GM18870 (cell line): ENCODE results near the gene IFNA21.
A peak's percentile ranks its signal among the peaks of the same experiment; 100 is the strongest.
"Not testable (repeated sequence)": the region's sequence is repeated elsewhere in the genome, so short reads cannot be mapped to it uniquely, and the experiment has no call there.

Experiments used
- ATAC-seq: cut with Tn5 transposase; IDR thresholded peaks from one replicate; pipeline ENCODE4 v1.9.1; 2021; ENCODE audit warnings: moderate library complexity; ENCODE audit not compliant: unreplicated experiment

IFNA21 gene

GRCh38 chr9:21144603-21145002 is 21.9 kb downstream of the IFNA21 start:
- ATAC-seq = peak; percentile 54

GRCh38 chr9:21141427-21141882 is 25.0 kb downstream of the IFNA21 start, which contains the start of gene IFNW1:
TSS of gene IFNW1 (minus strand) at chr9:21141832. CDS start at chr9:21141570, 262 bp downstream.
- peak; percentile 78 for ATAC-seq

- ATAC-seq = no peak
These were observed 29.4 kb downstream of the IFNA21 start for GRCh38 chr9:21137020-21137419.

GRCh38 chr9:21135736-21136135 is 30.7 kb downstream of the IFNA21 start:
- ATAC-seq = no peak

GRCh38 chr9:21128186-21128585 is 38.3 kb downstream of the IFNA21 start:
- ATAC-seq = not testable (repeated sequence)

- peak; percentile 54 for ATAC-seq
These were observed 44.7 kb downstream of the IFNA21 start for GRCh38 chr9:21121595-21122251.

- ATAC-seq = no peak
These were observed 45.4 kb downstream of the IFNA21 start for GRCh38 chr9:21121079-21121478.

- ATAC-seq = no peak
These were observed 47.2 kb downstream of the IFNA21 start for GRCh38 chr9:21119093-21119770.
